Body of pancreas (tissue), 4 donors: Measurements from ENCODE around the gene TOX3. TPM values are rescaled to one million over a fixed set of nuclear protein-coding genes. Genes with fewer than 3 reads are reported as not detected.

ENCODE experiments used
- ATAC-seq: fragments of 150-250 bp; one replicate; pipeline ENCODE4 v1.9.1; 2016
- DNase-seq, 4 donors: peaks; one replicate each; pipeline ENCODE4 v3.0.0-alpha.2; 2019
- H3K27ac ChIP-seq, 4 donors: fragments of 200-600 bp; sonication (generic); 1 replicate in 3 of 4; 2 replicates in 1 of 4; pipeline versions ENCODE4 v1.5.1 to v1.6.1; 2016 to 2019; ENCODE audit warnings: mild to moderate bottlenecking in 1 of 4, mixed read lengths in 1 of 4, moderate library complexity in 1 of 4
- H3K27me3 ChIP-seq, 2 donors: fragments of 200-600 bp; sonication (generic); one replicate each; pipeline ENCODE4 v1.6.0; 2016; ENCODE audit warnings: mild to moderate bottlenecking in 1 of 2
- H3K36me3 ChIP-seq, 2 donors: fragments of 200-600 bp; sonication (generic); replicated peaks in 1 of 2; 2 replicates each; pipeline ENCODE4 v1.5.1; 2016; ENCODE audit warnings: low read depth in 2 of 2; ENCODE audit not compliant: insufficient read depth in 1 of 2
- H3K4me1 ChIP-seq: fragments of 200-600 bp; sonication (generic); one replicate; pipeline ENCODE4 v1.6.0; 2016
- H3K4me3 ChIP-seq, 2 donors: fragments of 200-600 bp; sonication (generic); 1 replicate in 1 of 2; 2 replicates in 1 of 2; pipeline ENCODE4 v1.5.1; 2016 to 2019
- H3K9me3 ChIP-seq, 3 donors: fragments of 200-600 bp; sonication (generic); 1 replicate in 2 of 3; 2 replicates in 1 of 3; pipeline ENCODE4 v1.5.1; 2016
- CTCF ChIP-seq, 7 experiments: fragments of 450-650 bp in 4 of 7; fragments of 200-600 bp in 3 of 7; sonication (generic) in 3 of 7; IDR thresholded peaks; one replicate each; pipeline ENCODE4 v1.5.1; 2016 to 2019; ENCODE audit warnings: antibody characterized with exemption in 7 of 7
- POLR2A ChIP-seq, 3 donors: fragments of 450-650 bp; IDR thresholded peaks; one replicate each; pipeline ENCODE4 v1.6.1; 2016; ENCODE audit warnings: antibody characterized with exemption in 3 of 3, mild to moderate bottlenecking in 2 of 3
- WGBS, 2 donors: methylation state at CpG; one replicate each; pipeline ENCODE4 v1.1.5; 2017; 5-methylcytosine and 5-hydroxymethylcytosine counted together
- intact Hi-C: fragments of 100-400 bp; cut with DNase I; formaldehyde crosslinking; loops from one replicate; pipeline ENCODE4 v1.15.1; 2023
- total RNA-seq, 2 donors: library from RNA; depleted of rRNA; stranded (reverse); fragments of >200 nt; gene quantifications; one replicate each; pipeline ENCODE4 v1.1.0, GENCODE V29; 2016

The TOX3 gene
- total RNA-seq, 2 donors from 2014 or later, result 1.3 to 5.2 TPM

- Histone ChIP-seq H3K4me1 (peaks cover 38% of the 10 kb centered on the region), H3K9me3 (no peaks in the 10 kb centered on the region), H3K27me3 (no peaks in the 10 kb centered on the region), H3K4me3 (no peak overlapping the region), H3K36me3 (no peaks in the 10 kb centered on the region), H3K27ac (peak overlapping the region in 3 of 4 donors; percentile 35 to 59 (median 50))
- intact Hi-C loops, result no loop called here
- no peak for TF ChIP-seq CTCF (IDR thresholded peaks at IDR 0.05)
- TF ChIP-seq POLR2A (IDR thresholded peaks at IDR 0.05), result no peak
- 39 to 43% methylated on average over 1 of the region's 1 CpG for WGBS, 2 donors
- no peak for DNase-seq
- ATAC-seq, result no peak
These were observed 59.0 kb downstream of the TOX3 start for GRCh38 chr16:52487849-52488457.

- Histone ChIP-seq H3K36me3 (no peaks in the 10 kb centered on the region), H3K4me3 (no peak overlapping the region), H3K27me3 (no peaks in the 10 kb centered on the region), H3K27ac (no peak overlapping the region), H3K9me3 (no peaks in the 10 kb centered on the region), H3K4me1 (no peaks in the 10 kb centered on the region)
- DNase-seq, result no peak
- 60 to 71% methylated on average over 3 of the region's 3 CpGs for WGBS, 2 donors
- no peak for ATAC-seq
- no peak for TF ChIP-seq POLR2A (IDR thresholded peaks at IDR 0.05)
- TF ChIP-seq CTCF (IDR thresholded peaks at IDR 0.05), result no peak
- intact Hi-C loops, result no loop called here
These were observed 66.7 kb downstream of the TOX3 start for GRCh38 chr16:52480237-52480636.

GRCh38 chr16:52476111-52476510 is 70.8 kb downstream of the TOX3 start:
- Histone ChIP-seq H3K27me3 (no peaks in the 10 kb centered on the region), H3K36me3 (no peaks in the 10 kb centered on the region), H3K27ac (no peak overlapping the region), H3K4me1 (no peaks in the 10 kb centered on the region), H3K4me3 (no peak overlapping the region), H3K9me3 (no peaks in the 10 kb centered on the region)
- DNase-seq (no peak), ATAC-seq (no peak)
- TF ChIP-seq CTCF (IDR thresholded peaks at IDR 0.05), result no peak
- WGBS, 2 donors, result 71 to 87% methylated on average over 2 of the region's 2 CpGs
- intact Hi-C loops, result no loop called here

- no peaks in the 10 kb centered on the region for H3K9me3 ChIP-seq
- no peak for TF ChIP-seq POLR2A (IDR thresholded peaks at IDR 0.05)
- ATAC-seq (no peak), DNase-seq (no peak)
- H3K4me1 ChIP-seq, result no peaks in the 10 kb centered on the region
- intact Hi-C loops, result no loop called here
- H3K27me3 ChIP-seq, result no peaks in the 10 kb centered on the region
- no peaks in the 10 kb centered on the region for H3K36me3 ChIP-seq
- no peak overlapping the region for H3K27ac ChIP-seq
- WGBS, 2 donors, result 86 to 88% methylated on average over 4 of the region's 4 CpGs
- H3K4me3 ChIP-seq, result no peak overlapping the region
These were observed 72.3 kb downstream of the TOX3 start for GRCh38 chr16:52474679-52475078.

GRCh38 chr16:52473096-52473495 is 73.8 kb downstream of the TOX3 start:
- DNase-seq, result no peak
- no peaks in the 10 kb centered on the region for H3K27me3 ChIP-seq
- no peak for TF ChIP-seq CTCF (IDR thresholded peaks at IDR 0.05)
- no peak for TF ChIP-seq POLR2A (IDR thresholded peaks at IDR 0.05)
- no peaks in the 10 kb centered on the region for H3K9me3 ChIP-seq
- intact Hi-C loops, result no loop called here
- no peak overlapping the region for H3K4me3 ChIP-seq
- H3K27ac ChIP-seq, result no peak overlapping the region
- H3K4me1 ChIP-seq, result no peaks in the 10 kb centered on the region
- no peaks in the 10 kb centered on the region for H3K36me3 ChIP-seq
- 86 to 95% methylated on average over 5 of the region's 5 CpGs for WGBS, 2 donors
- no peak for ATAC-seq
